Measurements from ENCODE around the gene PIGZ.

The PIGZ gene

DNA sequence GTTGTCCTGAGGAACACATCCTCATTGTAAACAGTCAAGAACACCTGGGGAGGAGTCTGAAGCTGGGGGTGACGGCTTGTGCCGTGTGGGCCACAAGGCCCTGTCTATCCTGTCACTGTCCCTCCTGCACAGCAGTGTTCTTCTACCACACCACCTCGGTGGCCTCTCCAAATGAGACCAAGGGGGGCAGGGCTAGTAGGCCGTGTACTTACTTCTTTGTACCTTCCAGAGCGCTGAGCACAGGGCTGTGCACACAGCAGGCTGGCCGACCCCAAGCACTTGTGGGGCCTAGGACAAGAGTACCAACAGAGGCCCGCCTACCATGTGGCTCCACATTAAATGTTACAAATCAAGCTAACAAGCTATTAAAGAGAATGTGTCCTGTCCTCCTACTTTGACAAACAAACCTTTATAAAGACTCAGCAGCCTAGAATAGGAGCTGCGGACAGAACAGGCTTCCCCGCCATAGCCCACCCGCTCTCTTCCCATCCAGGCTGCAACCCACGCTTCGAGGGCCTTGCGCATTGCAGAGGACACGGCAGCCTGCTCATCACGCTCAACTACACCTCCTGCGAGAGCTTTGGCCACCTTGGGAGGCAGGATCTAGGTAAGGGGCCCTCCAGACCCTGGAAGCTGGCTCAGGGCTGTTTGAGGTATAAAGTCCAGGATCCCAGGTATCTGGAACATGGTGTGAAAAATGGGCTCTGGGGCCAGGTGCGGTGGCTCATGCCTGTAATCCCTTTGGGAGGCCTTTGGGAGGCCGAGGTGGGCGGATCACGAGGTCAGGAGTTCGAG lies 30.5 kb upstream of the PIGZ start:
- H3K27ac ChIP-seq (ENCODE audit: low read length): no peak overlapping the region

DNA sequence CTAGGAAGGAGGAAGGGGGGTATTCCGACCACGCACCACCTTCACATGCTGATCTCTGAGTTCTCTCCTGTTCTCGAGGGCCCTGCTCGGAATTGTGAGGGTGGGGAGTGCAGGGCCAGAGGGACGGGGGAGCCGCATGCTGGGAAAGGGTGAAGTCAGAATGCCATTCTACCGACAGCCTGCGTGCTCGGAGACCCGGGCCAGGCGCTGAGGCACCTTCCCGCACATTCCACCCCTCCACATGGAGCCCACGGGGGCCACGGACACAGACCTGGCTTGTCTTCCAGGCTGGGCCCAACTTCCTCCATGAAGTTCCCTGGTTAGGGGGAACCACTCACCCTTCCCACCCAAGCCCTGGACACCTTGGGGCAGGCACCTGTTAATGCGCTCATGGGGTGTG lies 28.7 kb upstream of the PIGZ start:
- Histone ChIP-seq H3K36me3 (ENCODE audit: control insufficient read depth in 1 of 2, insufficient read depth in 2 of 2, low read length in 2 of 2) (no peaks in the 10 kb centered on the region), H3K27me3 (ENCODE audit: low read depth, low read length) (no peaks in the 10 kb centered on the region), H3K9me3 (ENCODE audit: control insufficient read depth in 1 of 2, low read length in 2 of 2) (no peaks in the 10 kb centered on the region), H3K4me1 (ENCODE audit: control insufficient read depth in 1 of 2, insufficient read depth in 2 of 2, low read length in 2 of 2) (no peaks in the 10 kb centered on the region), H3K4me3 (ENCODE audit: low read depth in 1 of 2, low read length in 2 of 2) (no peak overlapping the region), H3K27ac (ENCODE audit: low read length) (no peak overlapping the region)

More for the DNA sequence above, 30.5 kb upstream of the PIGZ start:
- Histone ChIP-seq H3K4me3 (ENCODE audit: low read depth in 1 of 2, low read length in 2 of 2) (no peak overlapping the region), H3K36me3 (ENCODE audit: control insufficient read depth in 1 of 2, insufficient read depth in 2 of 2, low read length in 2 of 2) (no peaks in the 10 kb centered on the region), H3K27me3 (ENCODE audit: low read depth, low read length) (no peaks in the 10 kb centered on the region), H3K4me1 (ENCODE audit: control insufficient read depth in 1 of 2, insufficient read depth in 2 of 2, low read length in 2 of 2) (peaks cover 0 to 5% of the 10 kb centered on the region in 2 donors), H3K9me3 (ENCODE audit: control insufficient read depth in 1 of 2, low read length in 2 of 2) (no peaks in the 10 kb centered on the region)

DNA sequence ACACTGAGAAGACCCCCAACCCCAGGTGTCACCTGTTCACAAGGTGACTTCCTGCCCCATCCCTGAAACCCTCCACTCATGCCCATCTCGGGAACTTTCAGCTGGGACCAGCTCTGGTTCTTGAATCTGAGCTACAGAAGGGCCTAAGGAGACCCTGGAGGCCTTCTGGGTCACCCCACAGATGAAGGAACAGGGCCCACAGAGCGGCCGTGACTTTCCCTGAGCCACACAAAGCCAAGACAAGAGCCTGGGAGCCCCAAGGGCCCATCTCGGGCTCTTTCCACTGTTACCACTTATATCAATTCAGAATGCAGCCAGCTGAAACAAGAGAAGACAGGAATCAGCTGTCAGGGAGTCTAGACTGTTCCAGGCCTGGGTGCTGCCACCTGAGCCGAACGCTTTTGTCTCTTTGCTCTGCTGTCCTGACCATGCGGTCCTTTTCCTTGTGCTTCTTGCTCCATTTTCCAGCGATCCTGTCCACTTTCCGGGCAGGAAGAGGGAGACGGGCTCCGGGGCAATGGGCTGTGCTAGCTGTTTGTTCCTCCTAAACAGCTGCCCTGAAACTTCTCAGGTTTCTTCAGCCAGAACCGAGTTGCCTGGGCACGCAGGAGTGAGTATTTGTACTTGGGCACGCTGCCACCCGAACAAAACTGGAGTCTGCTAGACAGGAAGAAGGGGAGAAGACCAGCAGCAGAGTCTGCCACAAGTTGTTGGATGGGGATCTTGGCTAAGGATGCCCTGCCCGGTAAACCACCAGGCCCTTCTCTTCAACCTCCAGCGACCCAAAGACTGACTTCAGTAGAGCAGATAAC lies 28.0 kb upstream of the PIGZ start:
- Histone ChIP-seq H3K4me1 (ENCODE audit: control insufficient read depth in 1 of 2, insufficient read depth in 2 of 2, low read length in 2 of 2) (no peaks in the 10 kb centered on the region), H3K4me3 (ENCODE audit: low read depth in 1 of 2, low read length in 2 of 2) (no peak overlapping the region), H3K27me3 (ENCODE audit: low read depth, low read length) (no peaks in the 10 kb centered on the region), H3K27ac (ENCODE audit: low read length) (no peak overlapping the region), H3K9me3 (ENCODE audit: control insufficient read depth in 1 of 2, low read length in 2 of 2) (no peaks in the 10 kb centered on the region), H3K36me3 (ENCODE audit: control insufficient read depth in 1 of 2, insufficient read depth in 2 of 2, low read length in 2 of 2) (no peaks in the 10 kb centered on the region)

DNA sequence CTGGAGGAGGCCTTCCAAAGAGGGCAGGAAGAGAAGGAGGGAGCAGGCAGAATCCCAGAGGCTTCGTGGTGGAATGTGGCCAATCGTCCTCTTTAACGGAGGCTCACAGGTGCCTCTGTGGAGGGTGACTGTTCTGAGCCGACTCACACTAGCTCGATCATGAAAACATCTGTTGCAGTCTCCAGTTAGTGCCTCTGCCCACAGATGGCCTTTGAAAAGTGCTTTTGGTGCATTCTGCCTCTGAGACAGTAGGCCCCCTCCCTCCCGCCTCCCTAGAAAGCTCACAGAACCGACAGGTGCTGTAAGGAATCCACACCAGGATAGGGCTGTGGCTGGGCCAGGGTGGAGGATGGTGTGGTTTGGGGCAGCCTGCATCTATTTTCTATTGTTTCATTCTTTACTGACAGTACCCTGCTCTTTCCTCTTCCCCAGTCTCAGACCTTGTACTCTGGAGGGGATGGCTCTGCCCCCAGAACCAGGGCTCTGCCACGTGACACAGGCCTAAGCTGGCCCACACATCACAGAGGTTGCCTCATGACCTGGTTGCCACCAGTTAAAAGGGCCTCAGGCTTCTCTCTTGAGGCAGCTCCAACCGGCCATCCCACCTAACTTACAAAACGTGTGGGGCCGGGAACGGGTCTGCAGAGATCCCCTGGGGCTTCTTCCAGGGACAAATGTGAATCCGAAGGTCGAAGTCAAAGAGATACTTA lies 27.2 kb upstream of the PIGZ start:
- Histone ChIP-seq H3K4me3 (ENCODE audit: low read depth in 1 of 2, low read length in 2 of 2) (no peak overlapping the region), H3K4me1 (ENCODE audit: control insufficient read depth in 1 of 2, insufficient read depth in 2 of 2, low read length in 2 of 2) (no peaks in the 10 kb centered on the region), H3K27me3 (ENCODE audit: low read depth, low read length) (no peaks in the 10 kb centered on the region), H3K36me3 (ENCODE audit: control insufficient read depth in 1 of 2, insufficient read depth in 2 of 2, low read length in 2 of 2) (no peaks in the 10 kb centered on the region), H3K9me3 (ENCODE audit: control insufficient read depth in 1 of 2, low read length in 2 of 2) (no peaks in the 10 kb centered on the region), H3K27ac (ENCODE audit: low read length) (no peak overlapping the region)

DNA sequence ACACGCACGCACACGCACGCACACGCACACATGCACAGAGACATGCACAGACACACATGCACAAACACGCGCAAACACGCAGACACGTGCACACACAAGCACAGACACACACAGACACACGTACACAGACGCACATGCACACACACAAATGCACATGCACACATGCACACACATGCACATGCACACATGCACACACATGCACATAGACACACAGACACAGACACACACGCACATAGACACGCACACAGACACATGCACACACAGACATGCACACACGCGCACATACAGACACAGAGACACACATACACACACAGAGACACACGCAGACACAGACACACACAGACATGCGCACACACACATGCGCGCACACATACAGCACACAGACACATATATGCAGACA lies 26.4 kb upstream of the PIGZ start:
- Histone ChIP-seq H3K4me3 (ENCODE audit: low read depth in 1 of 2, low read length in 2 of 2) (no peak overlapping the region), H3K27ac (ENCODE audit: low read length) (no peak overlapping the region)

DNA sequence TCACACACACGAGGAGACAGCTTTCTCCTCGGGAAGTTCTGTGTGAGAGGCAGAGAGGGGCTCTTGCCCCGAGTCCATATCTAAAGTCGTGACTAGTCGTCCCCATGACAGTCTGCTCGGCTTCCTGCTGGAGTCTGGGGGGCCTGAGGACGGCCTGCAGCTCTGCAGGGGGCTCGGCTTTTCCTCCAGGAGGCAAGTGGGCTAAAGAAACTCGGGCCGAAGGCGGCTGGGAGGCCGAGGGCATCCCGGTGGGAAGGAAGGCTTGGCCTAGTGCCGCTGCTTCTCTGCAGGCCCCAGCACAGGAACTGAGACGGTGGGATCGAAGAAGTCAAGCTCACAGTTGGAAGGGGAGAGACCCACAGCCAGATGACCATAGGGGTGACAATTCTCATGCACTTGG lies 25.4 kb upstream of the PIGZ start:
- Histone ChIP-seq H3K9me3 (ENCODE audit: control insufficient read depth in 1 of 2, low read length in 2 of 2) (no peaks in the 10 kb centered on the region), H3K4me1 (ENCODE audit: control insufficient read depth in 1 of 2, insufficient read depth in 2 of 2, low read length in 2 of 2) (no peaks in the 10 kb centered on the region), H3K27ac (ENCODE audit: low read length) (no peak overlapping the region), H3K4me3 (ENCODE audit: low read depth in 1 of 2, low read length in 2 of 2) (no peak overlapping the region), H3K27me3 (ENCODE audit: low read depth, low read length) (no peaks in the 10 kb centered on the region), H3K36me3 (ENCODE audit: control insufficient read depth in 1 of 2, insufficient read depth in 2 of 2, low read length in 2 of 2) (no peaks in the 10 kb centered on the region)

More for the DNA sequence above, 26.4 kb upstream of the PIGZ start:
- Histone ChIP-seq H3K27me3 (ENCODE audit: low read depth, low read length) (no peaks in the 10 kb centered on the region), H3K4me1 (ENCODE audit: control insufficient read depth in 1 of 2, insufficient read depth in 2 of 2, low read length in 2 of 2) (no peaks in the 10 kb centered on the region), H3K9me3 (ENCODE audit: control insufficient read depth in 1 of 2, low read length in 2 of 2) (no peaks in the 10 kb centered on the region), H3K36me3 (ENCODE audit: control insufficient read depth in 1 of 2, insufficient read depth in 2 of 2, low read length in 2 of 2) (no peaks in the 10 kb centered on the region)

DNA sequence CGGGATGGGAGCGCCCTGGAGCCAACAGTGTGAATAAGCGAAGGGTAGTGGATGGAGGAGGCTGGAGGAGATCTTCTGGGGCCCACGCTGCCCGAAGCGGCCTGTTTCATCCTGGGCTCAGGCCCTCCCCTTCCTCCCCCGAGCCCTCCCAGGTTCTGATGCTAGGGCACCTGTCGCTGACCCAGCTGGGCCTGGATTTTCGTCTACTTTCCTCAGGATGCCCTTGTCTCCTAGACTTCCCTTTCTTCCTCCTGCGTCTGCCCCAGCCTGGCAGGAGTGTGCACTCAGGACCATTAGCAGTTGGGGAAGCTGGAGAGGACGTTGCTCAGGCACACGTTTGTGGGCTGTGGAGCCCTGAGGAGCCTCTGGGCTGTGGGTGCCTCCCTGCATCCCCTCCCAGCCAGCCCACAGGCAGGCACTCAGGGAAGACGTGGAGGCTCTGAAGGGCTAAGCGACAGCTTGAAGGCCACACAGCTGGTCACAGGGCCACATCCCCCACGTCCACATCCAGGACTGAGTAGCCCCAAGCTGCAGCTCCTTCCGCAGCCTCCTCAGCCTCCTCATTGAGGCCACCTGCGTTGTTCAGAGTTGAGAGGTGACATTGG lies 23.9 kb upstream of the PIGZ start:
- H3K27ac ChIP-seq (ENCODE audit: low read length): no peak overlapping the region

DNA sequence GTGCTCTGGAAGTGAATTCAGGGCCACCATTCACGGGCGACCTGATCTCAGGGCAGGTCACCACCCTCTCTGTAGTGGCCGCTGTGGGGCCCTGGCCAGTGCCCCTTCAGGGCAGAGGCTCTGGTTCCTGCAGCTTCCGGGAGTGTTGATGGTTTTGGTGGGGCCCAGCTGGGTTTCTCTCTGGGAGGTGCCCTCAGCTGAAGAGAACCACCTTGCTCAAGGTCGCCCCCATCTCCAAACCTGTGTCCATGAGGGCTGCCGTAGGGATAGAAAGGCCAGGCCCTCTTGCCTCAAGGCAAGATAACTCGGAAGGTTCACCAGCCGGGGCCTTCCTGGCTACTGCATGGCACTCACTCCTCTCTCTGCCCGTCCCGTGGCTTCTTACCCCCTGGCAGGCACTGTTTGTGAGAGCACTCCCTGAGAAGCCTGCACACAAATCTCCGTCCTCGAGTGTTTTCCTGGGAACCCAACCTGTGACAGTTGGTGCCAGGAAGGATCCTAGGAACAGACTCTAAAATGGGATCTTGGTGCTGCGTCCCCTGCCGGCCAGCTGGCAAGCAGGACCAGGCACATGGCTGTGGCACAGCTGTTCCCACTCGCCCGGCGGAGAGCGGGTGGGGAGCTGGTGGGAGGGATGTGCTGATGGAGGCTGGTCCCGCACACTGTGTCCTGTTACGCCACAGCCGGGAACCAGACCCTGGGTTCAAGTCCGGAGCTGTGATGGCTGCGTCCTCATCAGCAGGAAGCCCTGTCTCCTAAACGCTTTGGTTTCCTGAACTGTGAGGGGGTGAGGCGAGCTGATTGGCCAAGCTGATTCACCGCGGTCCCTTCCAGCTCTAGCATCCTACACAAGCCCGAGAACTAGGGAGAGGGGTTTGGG lies 23.2 kb upstream of the PIGZ start:
- H3K4me1 ChIP-seq (ENCODE audit: control insufficient read depth in 1 of 2, insufficient read depth in 2 of 2, low read length in 2 of 2): no peaks in the 10 kb centered on the region
- H3K4me3 ChIP-seq (ENCODE audit: low read depth in 1 of 2, low read length in 2 of 2): no peak overlapping the region
- H3K9me3 ChIP-seq (ENCODE audit: control insufficient read depth in 1 of 2, low read length in 2 of 2): no peaks in the 10 kb centered on the region
- no peak overlapping the region for H3K27ac ChIP-seq (ENCODE audit: low read length)
- no peaks in the 10 kb centered on the region for H3K27me3 ChIP-seq (ENCODE audit: low read depth, low read length)
- H3K36me3 ChIP-seq (ENCODE audit: control insufficient read depth in 1 of 2, insufficient read depth in 2 of 2, low read length in 2 of 2): no peaks in the 10 kb centered on the region

More for the DNA sequence above, 23.9 kb upstream of the PIGZ start:
- no peaks in the 10 kb centered on the region for H3K9me3 ChIP-seq (ENCODE audit: control insufficient read depth in 1 of 2, low read length in 2 of 2)
- H3K4me1 ChIP-seq (ENCODE audit: control insufficient read depth in 1 of 2, insufficient read depth in 2 of 2, low read length in 2 of 2): no peaks in the 10 kb centered on the region
- no peaks in the 10 kb centered on the region for H3K27me3 ChIP-seq (ENCODE audit: low read depth, low read length)
- no peaks in the 10 kb centered on the region for H3K36me3 ChIP-seq (ENCODE audit: control insufficient read depth in 1 of 2, insufficient read depth in 2 of 2, low read length in 2 of 2)
- no peak overlapping the region for H3K4me3 ChIP-seq (ENCODE audit: low read depth in 1 of 2, low read length in 2 of 2)

DNA sequence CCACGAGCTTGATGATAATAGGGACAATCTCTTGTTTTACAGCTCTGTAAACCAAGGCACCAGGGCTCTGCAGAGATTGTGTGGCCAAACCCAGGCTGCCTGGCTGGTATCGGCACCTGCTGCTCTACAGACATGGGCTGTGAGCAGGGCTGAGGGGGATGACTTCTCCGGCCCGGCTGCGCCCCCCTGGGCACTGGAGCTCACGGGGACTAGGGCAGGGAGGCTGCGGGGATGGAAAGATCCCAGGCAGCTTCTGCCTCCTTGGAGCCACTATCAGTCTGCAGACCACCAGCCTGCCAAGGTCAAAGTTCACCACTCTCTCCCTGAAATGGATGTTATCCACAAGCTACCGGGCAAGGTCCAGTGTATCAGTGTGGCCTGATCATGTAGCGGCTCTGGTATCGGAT lies 22.0 kb upstream of the PIGZ start:
- Histone ChIP-seq H3K36me3 (ENCODE audit: control insufficient read depth in 1 of 2, insufficient read depth in 2 of 2, low read length in 2 of 2) (no peaks in the 10 kb centered on the region), H3K27ac (ENCODE audit: low read length) (no peak overlapping the region), H3K9me3 (ENCODE audit: control insufficient read depth in 1 of 2, low read length in 2 of 2) (no peaks in the 10 kb centered on the region), H3K4me3 (ENCODE audit: low read depth in 1 of 2, low read length in 2 of 2) (no peak overlapping the region), H3K27me3 (ENCODE audit: low read depth, low read length) (no peaks in the 10 kb centered on the region), H3K4me1 (ENCODE audit: control insufficient read depth in 1 of 2, insufficient read depth in 2 of 2, low read length in 2 of 2) (no peaks in the 10 kb centered on the region)

DNA sequence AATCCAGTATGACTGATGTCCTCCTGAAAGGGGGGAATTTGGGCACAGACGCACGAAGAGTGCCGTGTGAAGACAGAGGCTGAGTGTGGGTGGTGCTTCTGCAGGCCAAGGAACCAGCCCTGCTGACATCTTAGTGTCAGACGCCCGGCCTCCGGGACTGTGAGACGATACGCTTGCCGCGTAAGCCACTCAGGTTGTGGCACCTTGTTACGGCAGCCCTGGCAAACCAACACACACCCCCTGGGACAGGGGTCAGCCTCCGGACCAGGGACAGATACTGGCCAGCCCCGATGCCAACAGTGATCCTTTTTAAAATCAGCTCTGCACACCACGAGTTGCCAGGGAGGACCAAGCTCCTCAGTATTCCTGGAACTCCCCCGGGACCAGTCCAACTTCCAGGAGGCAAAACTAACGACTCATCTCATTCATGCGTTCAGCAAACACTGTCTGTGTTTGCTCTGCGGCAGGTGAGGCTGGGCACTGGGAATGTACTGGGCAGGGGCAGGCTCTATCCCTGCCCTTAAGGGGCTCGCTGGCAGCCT lies 21.2 kb upstream of the PIGZ start:
- no peaks in the 10 kb centered on the region for H3K27me3 ChIP-seq (ENCODE audit: low read depth, low read length)
- H3K27ac ChIP-seq (ENCODE audit: low read length): no peak overlapping the region
- no peaks in the 10 kb centered on the region for H3K4me1 ChIP-seq (ENCODE audit: control insufficient read depth in 1 of 2, insufficient read depth in 2 of 2, low read length in 2 of 2)
- no peaks in the 10 kb centered on the region for H3K9me3 ChIP-seq (ENCODE audit: control insufficient read depth in 1 of 2, low read length in 2 of 2)
- no peaks in the 10 kb centered on the region for H3K36me3 ChIP-seq (ENCODE audit: control insufficient read depth in 1 of 2, insufficient read depth in 2 of 2, low read length in 2 of 2)
- no peak overlapping the region for H3K4me3 ChIP-seq (ENCODE audit: low read depth in 1 of 2, low read length in 2 of 2)
